GM21723 (cell line): Measurements from ENCODE around the gene SLC24A4.
"Not testable (repeated sequence)": the region's sequence is repeated elsewhere in the genome, so short reads cannot be mapped to it uniquely, and the experiment has no call there.

ENCODE experiments used
- ATAC-seq: cut with Tn5 transposase; IDR thresholded peaks from one replicate; pipeline ENCODE4 v1.9.1; 2021; ENCODE audit warnings: mild to moderate bottlenecking, moderate library complexity; ENCODE audit not compliant: unreplicated experiment

The SLC24A4 gene

GRCh38 chr14:92398888-92399636, 76.1 kb downstream of the SLC24A4 start:
- no peak for ATAC-seq

GRCh38 chr14:92400579-92401444, 77.8 kb downstream of the SLC24A4 start:
- ATAC-seq: peak; percentile 88

- no peak for ATAC-seq
Measured at GRCh38 chr14:92401561-92401960, 78.6 kb downstream of the SLC24A4 start.

- ATAC-seq: not testable (repeated sequence)
Measured at GRCh38 chr14:92402500-92402899, 79.5 kb downstream of the SLC24A4 start.

- no peak for ATAC-seq
Measured at GRCh38 chr14:92404018-92404417, 81.1 kb downstream of the SLC24A4 start.

- no peak for ATAC-seq
Measured at GRCh38 chr14:92404421-92404820, 81.5 kb downstream of the SLC24A4 start.

GRCh38 chr14:92404938-92405337, 82.0 kb downstream of the SLC24A4 start:
- ATAC-seq: no peak

GRCh38 chr14:92407410-92407809, 84.4 kb downstream of the SLC24A4 start:
- no peak for ATAC-seq

- no peak for ATAC-seq
Measured at GRCh38 chr14:92409043-92409442, 86.1 kb downstream of the SLC24A4 start.

- ATAC-seq: no peak
Measured at GRCh38 chr14:92411135-92411534, 88.2 kb downstream of the SLC24A4 start.

- ATAC-seq: no peak
Measured at GRCh38 chr14:92411941-92412340, 89.0 kb downstream of the SLC24A4 start.

- ATAC-seq: no peak
Measured at GRCh38 chr14:92412912-92413311, 89.9 kb downstream of the SLC24A4 start.

GRCh38 chr14:92413379-92413778, 90.4 kb downstream of the SLC24A4 start:
- no peak for ATAC-seq

- ATAC-seq: no peak
Measured at GRCh38 chr14:92414690-92415445, 91.9 kb downstream of the SLC24A4 start.

- no peak for ATAC-seq
Measured at GRCh38 chr14:92415969-92416368, 93.0 kb downstream of the SLC24A4 start.

GRCh38 chr14:92416544-92416943, 93.6 kb downstream of the SLC24A4 start:
- no peak for ATAC-seq

GRCh38 chr14:92417759-92418158, 94.8 kb downstream of the SLC24A4 start:
- no peak for ATAC-seq

- no peak for ATAC-seq
Measured at GRCh38 chr14:92421751-92422150, 98.8 kb downstream of the SLC24A4 start.

- no peak for ATAC-seq
Measured at GRCh38 chr14:92425101-92425500, 102.1 kb downstream of the SLC24A4 start.

- ATAC-seq: no peak
Measured at GRCh38 chr14:92426237-92426636, 103.3 kb downstream of the SLC24A4 start.

GRCh38 chr14:92427096-92427495, 104.1 kb downstream of the SLC24A4 start:
- ATAC-seq: no peak
